H1 (cell line): ENCODE measurements around the gene CERT1. TPM values are rescaled to one million over a fixed set of nuclear protein-coding genes. Genes with fewer than 3 reads are reported as not detected.

Source experiments
- CTCF ChIA-PET: fragments of 300-600 bp; sonication (Branson Sonifier 250); formaldehyde crosslinking; loops from one replicate; lab custom pipeline; 2021; ENCODE audit not compliant: partially characterized antibody; lab: Charles Lee
- POLR2A ChIA-PET: fragments of 300-600 bp; sonication (Branson Sonifier 250); formaldehyde crosslinking; loops from one replicate; lab custom pipeline; 2021; ENCODE audit warnings: inconsistent platforms; ENCODE audit not compliant: partially characterized antibody; lab: Charles Lee
- DNase-seq, 2 experiments: peaks; one replicate each; pipeline versions ENCODE4 v3.0.0 to v3.0.0-alpha.2; 2010 to 2022; ENCODE audit warnings: low spot score in 2 of 2, low read depth in 1 of 2, mixed read lengths in 1 of 2
- FAIRE-seq: peaks from 2 replicates; lab custom pipeline; 2011; peaks lifted over from hg19 to GRCh38; lab: Jason Lieb, UNC
- H2AFZ ChIP-seq: 2 replicates; pipeline ENCODE4 v1.8.1; 2012; ENCODE audit warnings: low read length, inconsistent platforms
- H2AK5ac ChIP-seq: 2 replicates; pipeline ENCODE4 v1.6.1; 2013; ENCODE audit warnings: low read depth, low read length
- H2BK120ac ChIP-seq: replicated peaks from 2 replicates; pipeline ENCODE3; 2013; ENCODE audit warnings: low read depth, low read length, inconsistent platforms
- H2BK12ac ChIP-seq: 2 replicates; pipeline ENCODE4 v1.6.1; 2013; ENCODE audit warnings: low read depth, low read length
- H2BK15ac ChIP-seq: 2 replicates; pipeline ENCODE4 v1.6.1; 2013; ENCODE audit warnings: low read length
- H2BK20ac ChIP-seq: 2 replicates; pipeline ENCODE4 v1.6.1; 2013; ENCODE audit warnings: low read length
- H2BK5ac ChIP-seq: 2 replicates; pipeline ENCODE4 v1.6.1; 2013; ENCODE audit warnings: low read depth, low read length
- H3K14ac ChIP-seq: 2 replicates; pipeline ENCODE4 v1.6.1; 2013; ENCODE audit warnings: inconsistent platforms; ENCODE audit not compliant: insufficient read length
- H3K18ac ChIP-seq: 2 replicates; pipeline ENCODE4 v1.6.1; 2013; ENCODE audit warnings: low read length; ENCODE audit errors: extremely low read depth
- H3K23ac ChIP-seq: 2 replicates; pipeline ENCODE4 v1.6.1; 2013; ENCODE audit warnings: inconsistent platforms; ENCODE audit not compliant: insufficient read length
- H3K23me2 ChIP-seq: 2 replicates; pipeline ENCODE4 v1.6.1; 2013; ENCODE audit warnings: low read depth, low read length
- H3K27ac ChIP-seq: 2 replicates; pipeline ENCODE4 v1.6.1; 2011; ENCODE audit warnings: low read depth, low read length, inconsistent platforms
- H3K27me3 ChIP-seq, 4 experiments: replicated peaks in 1 of 4; 1 replicate in 1 of 4; 2 replicates in 3 of 4; pipeline versions ENCODE4 v1.6.1 to v1.8.1; 2011 to 2013; ENCODE audit warnings: low read length in 3 of 4, mild to moderate bottlenecking in 3 of 4, inconsistent platforms in 2 of 4, mixed read lengths in 2 of 4, moderate library complexity in 1 of 4; ENCODE audit not compliant: control insufficient read depth in 3 of 4, insufficient read depth in 3 of 4; ENCODE audit errors: extremely low read depth in 1 of 4
- H3K36me3 ChIP-seq, 4 experiments: 2 replicates each; pipeline versions ENCODE4 v1.6.1 to v1.8.1; 2011 to 2013; ENCODE audit warnings: mild to moderate bottlenecking in 4 of 4, low read length in 3 of 4, moderate library complexity in 2 of 4, control low read depth in 1 of 4, inconsistent platforms in 1 of 4; ENCODE audit not compliant: insufficient read depth in 4 of 4, control insufficient read depth in 2 of 4
- H3K4ac ChIP-seq: replicated peaks from 2 replicates; pipeline ENCODE3; 2013; ENCODE audit warnings: low read length, low read depth, mixed read lengths, inconsistent platforms; ENCODE audit not compliant: insufficient read length
- H3K4me1 ChIP-seq, 4 experiments: replicated peaks in 1 of 4; 1 replicate in 1 of 4; 2 replicates in 3 of 4; pipeline versions ENCODE4 v1.6.1 to v1.8.1; 2011 to 2013; ENCODE audit warnings: low read length in 3 of 4, inconsistent platforms in 2 of 4, mixed read lengths in 1 of 4; ENCODE audit not compliant: insufficient read depth in 4 of 4, control insufficient read depth in 3 of 4
- H3K4me2 ChIP-seq, 2 experiments: 2 replicates each; pipeline versions ENCODE4 v1.6.1 to v1.8.1; 2011 to 2013; ENCODE audit warnings: low read depth in 2 of 2, low read length in 2 of 2, control low read depth in 1 of 2, inconsistent platforms in 1 of 2, mild to moderate bottlenecking in 1 of 2; ENCODE audit not compliant: insufficient read depth in 1 of 2
- H3K4me3 ChIP-seq, 4 experiments: fragments of 200-600, 300-600 bp in 1 of 4; sonication (generic), shearing (Covaris generic), sonication (Bioruptor Twin) in 1 of 4; 2 replicates each; pipeline versions ENCODE4 v1.5.1 to v1.8.1; 2011 to 2016; ENCODE audit warnings: low read length in 4 of 4, low read depth in 3 of 4, control low read depth in 2 of 4, inconsistent platforms in 2 of 4, mild to moderate bottlenecking in 2 of 4, mixed read lengths in 1 of 4, moderate library complexity in 1 of 4; ENCODE audit not compliant: insufficient read depth in 2 of 4; ENCODE audit errors: extremely low read depth in 1 of 4
- H3K56ac ChIP-seq: replicated peaks from 2 replicates; pipeline ENCODE3; 2013; ENCODE audit warnings: low read depth, mild to moderate bottlenecking, mixed read lengths, low read length, inconsistent platforms; ENCODE audit not compliant: insufficient read length
- H3K79me1 ChIP-seq: 2 replicates; pipeline ENCODE4 v1.6.1; 2013; ENCODE audit warnings: low read depth, low read length, control low read depth
- H3K79me2 ChIP-seq, 2 experiments: 2 replicates each; pipeline versions ENCODE4 v1.6.1 to v1.8.1; 2012 to 2013; ENCODE audit warnings: low read length in 2 of 2, mild to moderate bottlenecking in 2 of 2, inconsistent platforms in 1 of 2; ENCODE audit not compliant: insufficient read depth in 2 of 2, control insufficient read depth in 1 of 2
- H3K9ac ChIP-seq, 4 experiments: replicated peaks in 1 of 4; 1 replicate in 1 of 4; 2 replicates in 3 of 4; pipeline versions ENCODE4 v1.6.1 to v1.8.1; 2011 to 2013; ENCODE audit warnings: low read depth in 3 of 4, low read length in 3 of 4, control low read depth in 2 of 4, mild to moderate bottlenecking in 2 of 4, moderate library complexity in 2 of 4, inconsistent platforms in 1 of 4; ENCODE audit errors: extremely low read depth in 1 of 4
- H3K9me3 ChIP-seq, 2 experiments: 2 replicates each; pipeline versions ENCODE4 v1.6.1 to v1.8.1; 2012 to 2013; ENCODE audit warnings: mild to moderate bottlenecking in 2 of 2, moderate library complexity in 2 of 2, control low read depth in 1 of 2, inconsistent platforms in 1 of 2, low read depth in 1 of 2, low read length in 1 of 2, mixed read lengths in 1 of 2; ENCODE audit not compliant: insufficient read depth in 2 of 2
- H4K20me1 ChIP-seq, 2 experiments: replicated peaks in 1 of 2; 2 replicates each; pipeline versions ENCODE3 to v1.8.1; 2011 to 2013; ENCODE audit warnings: inconsistent platforms in 2 of 2, low read length in 2 of 2, mild to moderate bottlenecking in 1 of 2; ENCODE audit not compliant: insufficient read depth in 2 of 2, control insufficient read depth in 1 of 2
- H4K5ac ChIP-seq: 2 replicates; pipeline ENCODE4 v1.6.1; 2013; ENCODE audit warnings: low read length, low read depth, mixed read lengths, inconsistent platforms; ENCODE audit not compliant: insufficient read length
- H4K8ac ChIP-seq: 2 replicates; pipeline ENCODE4 v1.8.0; 2013; ENCODE audit warnings: mild to moderate bottlenecking, moderate library complexity, low read length, inconsistent platforms; ENCODE audit not compliant: insufficient read depth; ENCODE audit errors: extremely low read depth
- H4K91ac ChIP-seq: replicated peaks from 2 replicates; pipeline ENCODE3; 2013; ENCODE audit warnings: low read length, mixed read lengths, inconsistent platforms; ENCODE audit not compliant: insufficient read length
- ASH2L ChIP-seq: fragments of 200-600, 300-600 bp; sonication (generic); IDR thresholded peaks from one replicate; pipeline ENCODE4 v1.7.1; 2017; ENCODE audit warnings: low read length
- CBX5 ChIP-seq: fragments of 300-800, 300-1000 bp; sonication (generic); IDR thresholded peaks from 2 replicates; pipeline ENCODE4 v1.7.1; 2016; ENCODE audit warnings: antibody characterized with exemption, low read length, low read depth
- CEBPB ChIP-seq: IDR thresholded peaks from 2 replicates; pipeline ENCODE4 v1.6.1; 2012; ENCODE audit warnings: low read depth, low read length
- EZH2 ChIP-seq: fragments of 200-600 bp; sonication (generic); IDR thresholded peaks from 2 replicates; pipeline ENCODE4 v1.7.1; 2012; ENCODE audit warnings: low read depth, mild to moderate bottlenecking, moderate library complexity, low read length, inconsistent platforms; ENCODE audit not compliant: severe bottlenecking
- FOSL1 ChIP-seq: IDR thresholded peaks from 2 replicates; pipeline ENCODE4 v1.6.1; 2011; ENCODE audit warnings: mild to moderate bottlenecking, low read depth, low read length, moderate library complexity; ENCODE audit not compliant: insufficient read depth
- GABPA ChIP-seq: IDR thresholded peaks from 2 replicates; pipeline ENCODE4 v1.6.1; 2011; ENCODE audit warnings: mild to moderate bottlenecking, low read length, moderate library complexity, borderline replicate concordance; ENCODE audit not compliant: insufficient read depth
- JUN ChIP-seq: IDR thresholded peaks from 2 replicates; pipeline ENCODE4 v1.6.1; 2011; ENCODE audit warnings: low read depth, mild to moderate bottlenecking, improper control_type of control experiment, low read length
- KDM4A ChIP-seq: IDR thresholded peaks from one replicate; pipeline ENCODE4 v1.7.1; 2012; ENCODE audit warnings: low read depth, mild to moderate bottlenecking, moderate library complexity, low read length, inconsistent platforms; ENCODE audit not compliant: severe bottlenecking
- MAX ChIP-seq: IDR thresholded peaks from 2 replicates; pipeline ENCODE4 v1.6.1; 2012; ENCODE audit warnings: inconsistent platforms
- NRF1 ChIP-seq: IDR thresholded peaks from 2 replicates; pipeline ENCODE4 v1.6.1; 2011; ENCODE audit warnings: mild to moderate bottlenecking, low read depth, low read length, improper control_type of control experiment
- POLR2AphosphoS5 ChIP-seq: IDR thresholded peaks from 2 replicates; pipeline ENCODE4 v1.6.1; 2011; ENCODE audit warnings: low read depth, low read length
- RAD21 ChIP-seq, 2 experiments: IDR thresholded peaks in 1 of 2; conservative IDR thresholded peaks in 1 of 2; 2 replicates each; pipeline ENCODE4 v1.6.1; 2011; ENCODE audit warnings: low read depth in 2 of 2, low read length in 2 of 2, improper control_type of control experiment in 1 of 2, inconsistent platforms in 1 of 2, mild to moderate bottlenecking in 1 of 2, moderate library complexity in 1 of 2
- RNF2 ChIP-seq: fragments of 200-900, 300-1000 bp; sonication (generic); IDR thresholded peaks from 2 replicates; pipeline ENCODE4 v1.7.1; 2016; ENCODE audit warnings: borderline replicate concordance, low read depth, mild to moderate bottlenecking, antibody characterized with exemption, low read length; ENCODE audit not compliant: poor library complexity, severe bottlenecking; ENCODE audit errors: missing control alignments
- SIRT6 ChIP-seq: IDR thresholded peaks from one replicate; pipeline ENCODE4 v1.7.1; 2012; ENCODE audit warnings: low read length, inconsistent platforms
- SUZ12 ChIP-seq: fragments of 200-600 bp; sonication (generic); IDR thresholded peaks from 2 replicates; pipeline ENCODE4 v1.6.1; 2012; ENCODE audit warnings: mild to moderate bottlenecking, inconsistent platforms, low read length, moderate library complexity, mixed read lengths
- polyA plus RNA-seq, 7 experiments: library from polyadenylated mRNA; depleted of rRNA in 3 of 7; stranded (reverse) in 5 of 7; unstranded in 2 of 7; fragments of >200 nt in 5 of 7; fragments of 200-250 nt in 2 of 7; gene quantifications; 1 replicate in 5 of 7; 2 replicates in 1 of 7; 4 replicates in 1 of 7; pipeline versions ENCODE4 v1.2.1 to v1.2.3, GENCODE V29; 2011 to 2013; ENCODE audit warnings: missing spikeins in 2 of 7, mixed read lengths in 2 of 7
- total RNA-seq: library from RNA; stranded (reverse); fragmentation: NEBNext Ultra II Directional; extraction: Animal tissue kit (Norgen Biotek cat#: 25700); gene quantifications from 2 replicates; pipeline ENCODE4 v1.2.1, GENCODE V29; 2021

CERT1 gene
- total and polyA plus RNA-seq, 2 of the 8 experiments (the other 6 are each of a cell fraction or from before 2014, with no cell fraction given), result 7.8 to 55.3 TPM

- H2AFZ ChIP-seq, result no peak overlapping the region
- no peak overlapping the region for H2BK120ac ChIP-seq
- H2AK5ac ChIP-seq, result no peak overlapping the region
- no peak overlapping the region for H4K8ac ChIP-seq
- H3K4ac ChIP-seq, result no peak overlapping the region
- no peak overlapping the region for H2BK15ac ChIP-seq
- H4K91ac ChIP-seq, result no peak overlapping the region
- no peak overlapping the region for H2BK20ac ChIP-seq
- H3K79me2 ChIP-seq, result peaks cover 0 to 28% of the 10 kb centered on the region in 2 experiments; a peak in 2 of 4 replicates
- peaks cover 3 to 7% of the 10 kb centered on the region in 2 experiments; a peak in 2 of 4 replicates for H3K9me3 ChIP-seq
- no peaks in the 10 kb centered on the region for H3K23me2 ChIP-seq
- no peak overlapping the region for H2BK5ac ChIP-seq
- no peak for DNase-seq
- H4K20me1 ChIP-seq, result no peaks in the 10 kb centered on the region
- no peaks in the 10 kb centered on the region; a peak in 1 of 7 replicates for H3K4me1 ChIP-seq
- no peak overlapping the region for H3K23ac ChIP-seq
- no peaks in the 10 kb centered on the region for H3K27me3 ChIP-seq
- no peaks in the 10 kb centered on the region for H3K36me3 ChIP-seq
- H3K4me2 ChIP-seq, result no peak overlapping the region
- H2BK12ac ChIP-seq, result no peak overlapping the region
- H3K18ac ChIP-seq, result no peak overlapping the region
- H4K5ac ChIP-seq, result no peak overlapping the region
- no peak for FAIRE-seq
- no peak overlapping the region for H3K56ac ChIP-seq
- H3K79me1 ChIP-seq, result peaks cover 7% of the 10 kb centered on the region
- POLR2A ChIA-PET, result no interaction called here
- CTCF ChIA-PET, result no interaction called here
- no peak overlapping the region for H3K14ac ChIP-seq
- H3K4me3 ChIP-seq, result no peak overlapping the region
- no peak overlapping the region for H3K27ac ChIP-seq
- H3K9ac ChIP-seq, result no peak overlapping the region
- TF ChIP-seq EZH2, result no peak
- no peak for TF ChIP-seq KDM4A
- no peak for TF ChIP-seq CEBPB
- no peak for TF ChIP-seq NRF1
- no peak for TF ChIP-seq SIRT6
- no peak for TF ChIP-seq POLR2AphosphoS5
- no peak for TF ChIP-seq ASH2L
- TF ChIP-seq SUZ12, result no peak
- TF ChIP-seq RAD21 (IDR thresholded peaks at IDR 0.05 in 1 of 2, conservative IDR thresholded peaks at IDR 0.05 in 1 of 2; ENCODE audit: low read depth in 2 of 2, low read length in 2 of 2), result no peak
- TF ChIP-seq JUN, result no peak
- TF ChIP-seq FOSL1, result no peak
- TF ChIP-seq GABPA, result no peak
- TF ChIP-seq CBX5, result no peak
- no peak for TF ChIP-seq RNF2
- no peak for TF ChIP-seq MAX
These were observed 10.6 kb upstream of the CERT1 start for GRCh38 chr5:75522025-75522424.
